ENCODE results near the gene NTRK1.

- TF ChIP-seq EZH2phosphoT487 (IDR thresholded peaks at IDR 0.05; ENCODE audit: insufficient read depth, low read depth) (no peak), EZH2 (IDR thresholded peaks at IDR 0.05; ENCODE audit: insufficient read depth, poor library complexity, severe bottlenecking) (no peak)
Measured at GRCh38 chr1:156895927-156896326, 35.3 kb downstream of the NTRK1 start.
